GM10266 (cell line): ENCODE data around the gene ACACA.

ENCODE experiments used
- DNase-seq: peaks from one replicate; pipeline ENCODE4 v3.0.0; 2012; ENCODE audit errors: extremely low spot score
- CTCF ChIP-seq: IDR thresholded peaks from 2 replicates; pipeline ENCODE4 v1.5.1; 2012; ENCODE audit warnings: mild to moderate bottlenecking, low read depth; ENCODE audit not compliant: control insufficient read depth, insufficient read depth; ENCODE audit errors: missing control alignments

The ACACA gene

DNA sequence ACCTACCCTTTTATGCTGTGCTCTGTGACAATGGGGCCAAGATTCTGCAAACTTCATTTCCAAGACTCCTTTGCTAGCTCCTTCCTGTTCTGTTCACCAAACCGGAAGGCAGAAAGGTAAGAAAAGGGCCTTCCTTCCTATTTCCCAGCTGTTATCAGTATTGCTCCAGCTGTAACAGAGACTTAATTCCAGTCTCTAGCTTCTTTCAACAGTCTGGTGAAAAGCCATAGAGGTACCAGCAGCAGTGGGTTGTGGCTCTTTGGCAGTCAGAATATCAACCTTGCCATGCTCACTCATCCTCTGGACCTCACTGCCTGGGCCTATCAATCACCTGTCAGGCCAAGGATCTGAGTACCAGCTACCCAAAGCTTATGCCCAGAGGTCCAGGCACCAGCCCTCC lies 120.2 kb downstream of the ACACA start:
- no peak for DNase-seq
- TF ChIP-seq CTCF: no peak

GRCh38 chr17:37284191-37284590 lies 122.4 kb downstream of the ACACA start:
- DNase-seq: no peak
- no peak for TF ChIP-seq CTCF

- no peak for DNase-seq
- TF ChIP-seq CTCF: no peak
Observed at GRCh38 chr17:37283414-37283961, 123.1 kb downstream of the ACACA start.

DNA sequence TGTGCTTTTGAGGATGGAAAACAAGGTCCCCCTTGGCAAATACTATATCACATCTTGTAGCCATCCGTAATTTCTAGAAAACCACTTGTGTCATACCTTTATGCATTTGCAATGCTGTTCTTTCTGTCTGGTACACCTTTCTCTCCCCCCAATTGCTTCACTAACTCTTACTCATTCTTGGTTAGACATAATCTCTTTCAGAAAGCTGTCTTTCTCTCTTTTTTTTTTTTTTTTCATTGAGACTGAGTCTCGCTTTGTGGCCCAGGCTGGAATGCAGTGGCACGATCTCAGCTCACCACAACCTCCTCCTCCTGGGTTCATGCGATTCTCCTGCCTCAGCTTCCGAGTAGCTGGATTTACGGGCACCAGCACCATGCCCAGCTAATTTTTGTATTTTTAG lies 125.8 kb downstream of the ACACA start:
- no peak for DNase-seq
- TF ChIP-seq CTCF: no peak

DNA sequence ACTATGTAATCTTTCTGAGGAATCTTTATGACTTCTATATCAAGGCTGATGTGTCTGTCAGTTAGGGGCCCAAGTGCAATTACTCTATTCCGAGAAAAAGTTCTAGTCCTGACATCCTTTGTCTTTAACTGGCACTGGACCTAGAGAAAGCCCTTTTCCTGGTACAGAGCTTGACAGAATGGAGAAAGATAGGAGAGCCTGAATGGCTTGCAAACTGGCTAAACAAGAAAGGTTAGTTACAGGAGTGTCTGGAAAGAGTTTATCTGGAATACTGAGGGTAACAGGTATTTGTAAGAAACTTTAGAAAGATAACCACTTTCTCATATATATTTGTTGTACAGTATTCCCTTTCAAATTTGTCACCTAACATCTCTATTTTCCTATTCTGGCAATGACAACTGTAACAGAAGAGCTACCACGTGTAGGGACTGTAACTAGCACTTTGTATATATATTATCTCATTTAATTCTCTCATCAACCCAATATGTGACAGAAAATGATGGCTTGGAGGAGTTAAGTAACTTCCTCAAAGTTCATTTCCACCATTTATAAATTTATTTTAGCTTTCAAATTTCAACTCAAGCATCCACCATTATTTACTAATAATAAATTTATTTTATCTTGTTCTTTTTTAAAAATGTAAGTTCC lies 128.3 kb downstream of the ACACA start:
- no peak for DNase-seq
- TF ChIP-seq CTCF: no peak

GRCh38 chr17:37276475-37276874 lies 130.2 kb downstream of the ACACA start:
- TF ChIP-seq CTCF: no peak
- DNase-seq: no peak

GRCh38 chr17:37274461-37274860 lies 132.2 kb downstream of the ACACA start:
- no peak for DNase-seq
- no peak for TF ChIP-seq CTCF
